Measurements from ENCODE around the gene DDX6. TPM values are rescaled to one million over a fixed set of nuclear protein-coding genes. Genes with fewer than 3 reads are reported as not detected.
"Not testable (repeated sequence)": the region's sequence is repeated elsewhere in the genome, so short reads cannot be mapped to it uniquely, and the experiment has no call there.

The DDX6 gene
- total RNA-seq, 4 donors from 2014 or later, result 56.1 to 117 (median 86.8) TPM

- WGBS, 2 donors (ENCODE audit: low coverage in 1 of 2), result 63 to 83% methylated on average over 3 to 4 of the region's 4 CpGs
- H3K27ac ChIP-seq; H3K36me3 ChIP-seq; H3K9me3 ChIP-seq; intact Hi-C loops (cut with DNase I; ENCODE audit: low total_unique reads); H3K4me1 ChIP-seq; DNase-seq; H3K27me3 ChIP-seq; in situ Hi-C loops (cut with MboI; ENCODE audit: low pct_ligation_motif_present in 1 of 4, low pct_unique_long_range_greater_than_20kb in 1 of 4, low sequenced_read_pairs in 3 of 4); H3K4me3 ChIP-seq: not testable (repeated sequence)
These were observed 73.2 kb downstream of the DDX6 start for GRCh38 chr11:118717733-118718132.

- in situ Hi-C loops (cut with MboI; ENCODE audit: low pct_ligation_motif_present in 1 of 4, low pct_unique_long_range_greater_than_20kb in 1 of 4, low sequenced_read_pairs in 3 of 4); intact Hi-C loops (cut with DNase I; ENCODE audit: low total_unique reads): not testable (repeated sequence)
- WGBS, 2 donors (ENCODE audit: low coverage in 1 of 2), result 89 to 100% methylated on average over 5 of the region's 6 CpGs
These were observed 73.7 kb downstream of the DDX6 start for GRCh38 chr11:118717221-118717620.

GRCh38 chr11:118715837-118716260 lies 75.1 kb downstream of the DDX6 start:
- 31 to 40% methylated on average over 4 of the region's 4 CpGs for WGBS, 2 donors (ENCODE audit: low coverage in 1 of 2)
- no peak for DNase-seq
- intact Hi-C loops (cut with DNase I; ENCODE audit: low total_unique reads) (no loop called here), in situ Hi-C loops (cut with MboI; ENCODE audit: low pct_ligation_motif_present in 1 of 4, low pct_unique_long_range_greater_than_20kb in 1 of 4, low sequenced_read_pairs in 3 of 4) (no loop called here)
- TF ChIP-seq CTCF (IDR thresholded peaks at IDR 0.05) (no peak), POLR2A (IDR thresholded peaks at IDR 0.05) (no peak), EP300 (IDR thresholded peaks at IDR 0.05; ENCODE audit: low read depth) (no peak), POLR2AphosphoS5 (IDR thresholded peaks at IDR 0.05) (no peak)
- Histone ChIP-seq H3K4me3 (no peak overlapping the region), H3K9me3 (no peaks in the 10 kb centered on the region), H3K27me3 (no peaks in the 10 kb centered on the region), H3K36me3 (no peaks in the 10 kb centered on the region), H3K27ac (peak overlapping the region in 1 of 4 donors; percentile 33), H3K4me1 (peaks cover 0 to 7% (median 5%) of the 10 kb centered on the region in 4 donors)

More at GRCh38 chr11:118717221-118717620, 73.7 kb downstream of the DDX6 start:
- not testable (repeated sequence) for H3K27ac ChIP-seq, H3K4me3 ChIP-seq, H3K36me3 ChIP-seq, H3K27me3 ChIP-seq, DNase-seq, H3K4me1 ChIP-seq, H3K9me3 ChIP-seq

- no peaks in the 10 kb centered on the region for H3K27me3 ChIP-seq
- no peaks in the 10 kb centered on the region for H3K36me3 ChIP-seq
- WGBS, 2 donors (ENCODE audit: low coverage in 1 of 2), result 66 to 67% methylated on average over 1 to 5 of the region's 5 CpGs
- in situ Hi-C loops (cut with MboI; ENCODE audit: low pct_ligation_motif_present in 1 of 4, low pct_unique_long_range_greater_than_20kb in 1 of 4, low sequenced_read_pairs in 3 of 4) (no loop called here), intact Hi-C loops (cut with DNase I; ENCODE audit: low total_unique reads) (no loop called here)
- H3K4me3 ChIP-seq, result no peak overlapping the region
- H3K27ac ChIP-seq, result peak overlapping the region in 1 of 4 donors; percentile 33
- TF ChIP-seq POLR2AphosphoS5 (IDR thresholded peaks at IDR 0.05), result no peak
- TF ChIP-seq CTCF (IDR thresholded peaks at IDR 0.05), result no peak
- TF ChIP-seq EP300 (IDR thresholded peaks at IDR 0.05; ENCODE audit: low read depth), result no peak
- no peak for TF ChIP-seq POLR2A (IDR thresholded peaks at IDR 0.05)
- no peaks in the 10 kb centered on the region for H3K9me3 ChIP-seq
- no peak for DNase-seq
- H3K4me1 ChIP-seq, result peaks cover 0 to 7% (median 5%) of the 10 kb centered on the region in 4 donors
These were observed 75.6 kb downstream of the DDX6 start for GRCh38 chr11:118715245-118715831.

- TF ChIP-seq CTCF (IDR thresholded peaks at IDR 0.05) (no peak), POLR2A (IDR thresholded peaks at IDR 0.05) (no peak), POLR2AphosphoS5 (IDR thresholded peaks at IDR 0.05) (no peak), EP300 (IDR thresholded peaks at IDR 0.05; ENCODE audit: low read depth) (no peak)
- H3K27me3 ChIP-seq, result no peaks in the 10 kb centered on the region
- H3K4me3 ChIP-seq, result no peak overlapping the region
- DNase-seq, result no peak
- no peak overlapping the region for H3K27ac ChIP-seq
- in situ Hi-C loops (cut with MboI; ENCODE audit: low pct_ligation_motif_present in 1 of 4, low pct_unique_long_range_greater_than_20kb in 1 of 4, low sequenced_read_pairs in 3 of 4) (no loop called here), intact Hi-C loops (cut with DNase I; ENCODE audit: low total_unique reads) (no loop called here)
- H3K9me3 ChIP-seq, result no peaks in the 10 kb centered on the region
- H3K36me3 ChIP-seq, result no peaks in the 10 kb centered on the region
- H3K4me1 ChIP-seq, result peaks cover 0 to 7% (median 5%) of the 10 kb centered on the region in 4 donors
These were observed 76.1 kb downstream of the DDX6 start for GRCh38 chr11:118714816-118715215.

- in situ Hi-C loops (cut with MboI; ENCODE audit: low pct_ligation_motif_present in 1 of 4, low pct_unique_long_range_greater_than_20kb in 1 of 4, low sequenced_read_pairs in 3 of 4); H3K36me3 ChIP-seq; H3K27me3 ChIP-seq; H3K4me3 ChIP-seq; intact Hi-C loops (cut with DNase I; ENCODE audit: low total_unique reads); H3K9me3 ChIP-seq; DNase-seq; H3K4me1 ChIP-seq; H3K27ac ChIP-seq: not testable (repeated sequence)
- WGBS, 2 donors (ENCODE audit: low coverage in 1 of 2), result 88% methylated on average over 5 of the region's 5 CpGs; no CpG with 5 or more reads in 1 of the 2 donors
These were observed 76.5 kb downstream of the DDX6 start for GRCh38 chr11:118714416-118714815.
